Activated naive CD4-positive, alpha-beta T cell treated with anti-CD3 and anti-CD28 coated beads for 36 hours (primary cell): ENCODE measurements around the gene INPP5K. TPM values are rescaled to one million over a fixed set of nuclear protein-coding genes. Genes with fewer than 3 reads are reported as not detected.

Experiments used
- CTCF ChIA-PET: fragments of 350-600 bp; sonication (Branson Sonifier 250); formaldehyde crosslinking; loops from one replicate; lab custom pipeline; 2021; ENCODE audit warnings: antibody characterized with exemption; lab: Charles Lee
- DNase-seq: peaks from one replicate; pipeline ENCODE4 v3.0.0-alpha.2; 2020
- H3K27ac Mint-ChIP-seq: one replicate; pipeline ENCODE4 v1.8.0; 2021; ENCODE audit warnings: mild to moderate bottlenecking, mixed read lengths
- H3K27me3 Mint-ChIP-seq: one replicate; pipeline ENCODE4 v1.8.0; 2021; ENCODE audit warnings: low read depth, mixed read lengths
- H3K36me3 Mint-ChIP-seq: one replicate; pipeline ENCODE4 v1.8.0; 2021; ENCODE audit warnings: low read depth, mixed read lengths
- H3K4me1 Mint-ChIP-seq: one replicate; pipeline ENCODE4 v1.8.0; 2021; ENCODE audit warnings: low read depth, mixed read lengths
- H3K4me3 Mint-ChIP-seq: one replicate; pipeline ENCODE4 v1.8.0; 2021; ENCODE audit warnings: mild to moderate bottlenecking, moderate library complexity, mixed read lengths
- H3K9me3 Mint-ChIP-seq: one replicate; pipeline ENCODE4 v1.8.0; 2021; ENCODE audit warnings: mixed read lengths
- intact Hi-C: fragments of 100-400 bp; cut with micrococcal nuclease; formaldehyde crosslinking; loops from one replicate; pipeline ENCODE4 v1.15.1; 2023
- total RNA-seq, 2 experiments: library from RNA; stranded (reverse); gene quantifications; one replicate each; pipeline ENCODE4 v1.2.3, GENCODE V29; 2021

Gene INPP5K
- total RNA-seq, 2 experiments from 2014 or later, result 17.1 to 18.2 TPM

GRCh38 chr17:1557355-1558095, 41.1 kb upstream of the INPP5K start:
- CTCF ChIA-PET, result interaction anchor here (1.5 kb wide), 1 partner anchor 11 kb away, joined by 7 read pairs; no protein-coding TSS in a partner anchor
- Mint-ChIP-seq H3K4me1 (peaks cover 28% of the 10 kb centered on the region), H3K27me3 (no peaks in the 10 kb centered on the region), H3K4me3 (no peak overlapping the region), H3K9me3 (no peaks in the 10 kb centered on the region), H3K36me3 (peaks cover 2% of the 10 kb centered on the region), H3K27ac (no peak overlapping the region)
- no peak for DNase-seq
- intact Hi-C loops, result no loop called here

GRCh38 chr17:1555651-1556471, 39.4 kb upstream of the INPP5K start:
- no peak overlapping the region for H3K27ac Mint-ChIP-seq
- no peak overlapping the region for H3K4me3 Mint-ChIP-seq
- H3K27me3 Mint-ChIP-seq, result no peaks in the 10 kb centered on the region
- peaks cover 8% of the 10 kb centered on the region for H3K36me3 Mint-ChIP-seq
- H3K4me1 Mint-ChIP-seq, result peaks cover 19% of the 10 kb centered on the region
- CTCF ChIA-PET, result no interaction called here
- DNase-seq, result no peak
- intact Hi-C loops, result no loop called here
- no peaks in the 10 kb centered on the region for H3K9me3 Mint-ChIP-seq

- CTCF ChIA-PET, result interaction anchor here (0.6 kb wide), 1 partner anchor 100 kb away, joined by 3 read pairs; no protein-coding TSS in a partner anchor
- Mint-ChIP-seq H3K27me3 (no peaks in the 10 kb centered on the region), H3K9me3 (no peaks in the 10 kb centered on the region), H3K4me1 (peaks cover 14% of the 10 kb centered on the region), H3K4me3 (no peak overlapping the region), H3K36me3 (peaks cover 15% of the 10 kb centered on the region), H3K27ac (no peak overlapping the region)
- intact Hi-C loops, result no loop called here
- DNase-seq, result no peak
Observed at GRCh38 chr17:1554751-1555540, 38.5 kb upstream of the INPP5K start.

- CTCF ChIA-PET, result interaction anchor here (0.5 kb wide), 1 partner anchor 271 kb away, joined by 3 read pairs; no protein-coding TSS in a partner anchor
- peaks cover 6% of the 10 kb centered on the region for H3K4me1 Mint-ChIP-seq
- intact Hi-C loops, result no loop called here
- H3K27me3 Mint-ChIP-seq, result no peaks in the 10 kb centered on the region
- H3K4me3 Mint-ChIP-seq, result no peak overlapping the region
- H3K27ac Mint-ChIP-seq, result no peak overlapping the region
- H3K36me3 Mint-ChIP-seq, result peaks cover 18% of the 10 kb centered on the region
- no peaks in the 10 kb centered on the region for H3K9me3 Mint-ChIP-seq
- no peak for DNase-seq
Observed at GRCh38 chr17:1553354-1554266, 37.2 kb upstream of the INPP5K start.

- Mint-ChIP-seq H3K27ac (no peak overlapping the region), H3K36me3 (peaks cover 22% of the 10 kb centered on the region), H3K9me3 (no peaks in the 10 kb centered on the region), H3K4me1 (peaks cover 6% of the 10 kb centered on the region), H3K4me3 (no peak overlapping the region), H3K27me3 (no peaks in the 10 kb centered on the region)
- intact Hi-C loops, result no loop called here
- CTCF ChIA-PET, result no interaction called here
- no peak for DNase-seq
Observed at GRCh38 chr17:1552932-1553331, 36.5 kb upstream of the INPP5K start.

GRCh38 chr17:1551741-1552140, 35.3 kb upstream of the INPP5K start:
- intact Hi-C loops, result no loop called here
- Mint-ChIP-seq H3K27me3 (no peaks in the 10 kb centered on the region), H3K27ac (no peak overlapping the region), H3K4me3 (no peak overlapping the region), H3K36me3 (peaks cover 21% of the 10 kb centered on the region), H3K9me3 (no peaks in the 10 kb centered on the region), H3K4me1 (no peaks in the 10 kb centered on the region)
- CTCF ChIA-PET, result interaction anchor here (0.6 kb wide), 1 partner anchor 112 kb away, joined by 3 read pairs; no protein-coding TSS in a partner anchor
- DNase-seq, result no peak

GRCh38 chr17:1548032-1548431, 31.6 kb upstream of the INPP5K start:
- no peaks in the 10 kb centered on the region for H3K4me1 Mint-ChIP-seq

GRCh38 chr17:1546292-1546922, 30.0 kb upstream of the INPP5K start:
- Mint-ChIP-seq H3K36me3 (peaks cover 23% of the 10 kb centered on the region), H3K27ac (no peak overlapping the region), H3K4me3 (no peak overlapping the region), H3K27me3 (no peaks in the 10 kb centered on the region), H3K9me3 (no peaks in the 10 kb centered on the region), H3K4me1 (peaks cover 3% of the 10 kb centered on the region)
- DNase-seq, result no peak
- CTCF ChIA-PET, result no interaction called here
- intact Hi-C loops, result no loop called here

More at GRCh38 chr17:1548032-1548431, 31.6 kb upstream of the INPP5K start:
- Mint-ChIP-seq H3K27ac (no peak overlapping the region), H3K36me3 (peaks cover 29% of the 10 kb centered on the region), H3K4me3 (no peak overlapping the region), H3K27me3 (no peaks in the 10 kb centered on the region), H3K9me3 (no peaks in the 10 kb centered on the region)
- CTCF ChIA-PET, result no interaction called here
- intact Hi-C loops, result no loop called here
- no peak for DNase-seq

- DNase-seq, result no peak
- Mint-ChIP-seq H3K27ac (no peak overlapping the region), H3K36me3 (peaks cover 19% of the 10 kb centered on the region)
Observed at GRCh38 chr17:1545618-1546017, 29.2 kb upstream of the INPP5K start.

GRCh38 chr17:1542316-1542715, 25.9 kb upstream of the INPP5K start:
- H3K27ac Mint-ChIP-seq, result no peak overlapping the region
- CTCF ChIA-PET, result interaction anchor here (0.6 to 1.0 kb wide), 2 partner anchors 9 to 171 kb away, joined by 3 read pairs; no protein-coding TSS in a partner anchor
- no peaks in the 10 kb centered on the region for H3K27me3 Mint-ChIP-seq
- DNase-seq, result no peak
- intact Hi-C loops, result no loop called here
- H3K4me1 Mint-ChIP-seq, result peaks cover 7% of the 10 kb centered on the region
- no peak overlapping the region for H3K4me3 Mint-ChIP-seq
- no peaks in the 10 kb centered on the region for H3K9me3 Mint-ChIP-seq
- H3K36me3 Mint-ChIP-seq, result peaks cover 17% of the 10 kb centered on the region

More at GRCh38 chr17:1545618-1546017, 29.2 kb upstream of the INPP5K start:
- H3K4me1 Mint-ChIP-seq, result peaks cover 7% of the 10 kb centered on the region
- H3K4me3 Mint-ChIP-seq, result no peak overlapping the region
- H3K27me3 Mint-ChIP-seq, result no peaks in the 10 kb centered on the region
- CTCF ChIA-PET, result no interaction called here
- H3K9me3 Mint-ChIP-seq, result no peaks in the 10 kb centered on the region
- intact Hi-C loops, result no loop called here

- peak; percentile 15 for DNase-seq
- Mint-ChIP-seq H3K27ac (no peak overlapping the region), H3K4me1 (peaks cover 7% of the 10 kb centered on the region), H3K9me3 (no peaks in the 10 kb centered on the region), H3K27me3 (no peaks in the 10 kb centered on the region), H3K4me3 (no peak overlapping the region), H3K36me3 (peaks cover 16% of the 10 kb centered on the region)
- intact Hi-C loops, result no loop called here
- CTCF ChIA-PET, result no interaction called here
Observed at GRCh38 chr17:1541367-1541904, 25.0 kb upstream of the INPP5K start.
